GM12872 (cell line): Measurements from ENCODE around the gene ABCC1.

ENCODE experiments used
- CTCF ChIP-seq: IDR thresholded peaks from 3 replicates; pipeline ENCODE4 v1.5.1; 2011; ENCODE audit warnings: low read depth, mild to moderate bottlenecking, low read length, moderate library complexity; ENCODE audit not compliant: insufficient read depth

Gene ABCC1

GRCh38 chr16:15966836-15967546 lies 17.6 kb downstream of the ABCC1 start:
- no peak for TF ChIP-seq CTCF

GRCh38 chr16:15967655-15968315 lies 18.4 kb downstream of the ABCC1 start:
- no peak for TF ChIP-seq CTCF

- TF ChIP-seq CTCF: no peak
Observed at GRCh38 chr16:15970202-15970601, 20.8 kb downstream of the ABCC1 start.

- no peak for TF ChIP-seq CTCF
Observed at GRCh38 chr16:15970743-15971439, 21.5 kb downstream of the ABCC1 start.

GRCh38 chr16:15971440-15971815 lies 22.0 kb downstream of the ABCC1 start:
- no peak for TF ChIP-seq CTCF

- TF ChIP-seq CTCF: no peak
Observed at GRCh38 chr16:15972046-15972868, 22.8 kb downstream of the ABCC1 start.

- TF ChIP-seq CTCF: no peak
Observed at GRCh38 chr16:15973421-15973820, 24.0 kb downstream of the ABCC1 start.
